KOPT-K1 (cell line): ENCODE measurements around the gene E2F2.

Source experiments
- H3K27ac ChIP-seq: fragments of 200-600 bp; sonication (generic); 2 replicates; pipeline ENCODE4 v1.5.1; 2016; ENCODE audit warnings: antibody characterized with exemption, mild to moderate bottlenecking, low read depth, low read length; ENCODE audit not compliant: poor library complexity, severe bottlenecking
- H3K36me3 ChIP-seq: fragments of 200-600 bp; sonication (generic); 2 replicates; pipeline ENCODE4 v1.5.1; 2017; ENCODE audit warnings: antibody characterized with exemption, mild to moderate bottlenecking, low read length, moderate library complexity; ENCODE audit not compliant: insufficient read depth
- H3K9me3 ChIP-seq: fragments of 200-600 bp; sonication (generic); 2 replicates; pipeline ENCODE4 v1.5.1; 2017; ENCODE audit warnings: antibody characterized with exemption, low read length, mild to moderate bottlenecking; ENCODE audit not compliant: insufficient read depth, poor library complexity, severe bottlenecking

The E2F2 gene

DNA sequence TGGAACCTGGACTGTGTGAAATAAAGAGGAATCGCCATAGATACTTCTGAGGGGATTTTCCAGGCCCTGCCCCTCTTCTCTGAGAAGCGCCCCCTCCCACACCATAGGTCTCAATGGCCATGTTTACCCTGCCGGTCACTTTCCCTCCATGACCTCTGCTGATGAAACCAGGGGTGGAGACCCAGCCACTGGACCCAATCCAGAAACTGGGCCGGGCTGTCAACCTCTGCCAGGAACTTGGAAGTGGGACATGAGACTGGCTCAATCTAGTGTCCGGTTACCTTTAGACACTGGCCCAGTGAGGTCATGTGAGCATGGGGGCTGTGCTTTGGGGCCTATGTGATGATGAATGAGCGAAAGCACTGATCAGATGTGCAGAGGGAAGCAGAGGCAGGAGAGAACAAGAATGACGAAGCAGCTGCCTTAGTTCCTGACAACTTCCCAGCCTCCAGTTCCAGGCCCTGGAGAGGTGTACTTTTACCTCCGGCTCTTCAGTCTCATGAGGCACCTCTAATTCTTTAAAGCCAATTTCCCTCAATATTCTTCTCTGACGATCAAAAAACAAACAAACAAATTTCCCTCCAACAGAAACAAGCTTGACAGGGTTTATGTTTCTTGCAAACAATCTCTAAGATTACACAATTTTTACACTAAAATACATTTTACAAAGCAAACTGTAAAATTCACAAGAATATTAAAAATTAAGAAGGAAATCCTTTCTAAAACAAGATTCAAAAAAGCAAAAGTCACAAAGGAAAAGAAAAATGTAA is 52.0 kb downstream of the E2F2 start:
- Histone ChIP-seq H3K27ac (no peak overlapping the region), H3K9me3 (no peaks in the 10 kb centered on the region), H3K36me3 (no peaks in the 10 kb centered on the region)

- Histone ChIP-seq H3K27ac (no peak overlapping the region), H3K36me3 (no peaks in the 10 kb centered on the region)
Measured at GRCh38 chr1:23477359-23478144, 53.5 kb downstream of the E2F2 start.

GRCh38 chr1:23475641-23476040 is 55.4 kb downstream of the E2F2 start:
- H3K27ac ChIP-seq = no peak overlapping the region

More at GRCh38 chr1:23477359-23478144, 53.5 kb downstream of the E2F2 start:
- no peaks in the 10 kb centered on the region for H3K9me3 ChIP-seq

DNA sequence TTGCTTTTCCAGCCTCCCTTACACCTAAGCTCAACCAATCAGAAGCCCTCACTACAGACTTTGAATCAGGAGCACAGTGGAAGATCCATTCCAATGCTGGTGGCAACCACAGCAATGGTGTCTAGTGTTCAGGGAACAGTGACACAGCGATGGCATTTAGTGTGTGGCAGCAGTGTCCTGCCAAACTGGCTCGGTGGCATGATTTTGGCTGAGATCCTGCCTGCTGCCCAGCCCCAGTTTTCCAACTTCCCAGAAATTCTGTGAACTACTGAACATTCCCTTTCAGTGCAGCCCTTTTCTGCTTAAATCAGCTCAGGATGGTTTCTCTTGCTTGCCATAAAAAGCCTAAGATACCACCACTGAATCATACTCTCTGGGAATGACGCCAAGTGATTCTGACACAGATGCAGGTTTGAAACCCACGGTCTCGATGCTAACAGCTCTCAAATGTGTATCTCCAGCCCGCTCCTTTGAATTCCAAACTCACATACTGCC is 55.9 kb downstream of the E2F2 start:
- Histone ChIP-seq H3K36me3 (no peaks in the 10 kb centered on the region), H3K27ac (no peak overlapping the region), H3K9me3 (no peaks in the 10 kb centered on the region)

More at GRCh38 chr1:23475641-23476040, 55.4 kb downstream of the E2F2 start:
- Histone ChIP-seq H3K36me3 (no peaks in the 10 kb centered on the region), H3K9me3 (no peaks in the 10 kb centered on the region)

DNA sequence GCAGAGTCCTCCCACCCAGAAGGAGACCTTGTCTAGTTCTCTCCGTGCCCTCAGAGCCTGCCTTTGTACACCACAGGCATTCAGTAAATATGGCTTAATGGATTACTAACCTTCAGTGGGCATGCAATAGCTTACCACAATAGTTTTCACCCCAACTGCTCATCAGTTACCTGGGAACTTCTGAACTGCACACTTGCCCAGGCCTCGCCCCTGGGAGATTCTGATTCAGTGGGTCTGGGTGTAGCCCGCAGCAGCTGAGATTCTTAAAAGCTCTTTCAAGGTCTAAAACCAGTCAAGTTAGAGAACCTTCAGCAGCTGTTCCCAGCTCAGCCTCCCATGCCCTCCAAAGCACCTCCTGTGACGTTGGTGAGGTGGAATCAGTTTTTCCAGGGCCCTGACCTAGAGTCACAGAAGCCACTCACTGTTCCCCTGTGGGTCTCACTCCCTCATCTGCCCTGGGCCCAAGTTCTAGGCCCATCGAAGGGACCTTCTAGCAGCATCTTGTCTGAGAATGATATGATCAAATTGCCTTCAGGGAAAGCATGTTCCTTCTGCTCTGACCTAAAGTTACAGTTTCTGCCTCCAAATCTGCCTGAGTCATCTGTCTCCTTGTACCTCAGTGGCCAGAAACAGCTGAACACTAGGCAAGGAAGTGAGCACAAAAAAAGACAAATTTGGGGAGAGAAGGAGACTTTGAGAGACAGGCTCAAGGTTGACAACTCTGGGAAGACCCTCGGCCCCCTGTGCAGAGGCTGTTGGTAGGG is 57.8 kb downstream of the E2F2 start:
- Histone ChIP-seq H3K36me3 (no peaks in the 10 kb centered on the region), H3K9me3 (no peaks in the 10 kb centered on the region), H3K27ac (no peak overlapping the region)

DNA sequence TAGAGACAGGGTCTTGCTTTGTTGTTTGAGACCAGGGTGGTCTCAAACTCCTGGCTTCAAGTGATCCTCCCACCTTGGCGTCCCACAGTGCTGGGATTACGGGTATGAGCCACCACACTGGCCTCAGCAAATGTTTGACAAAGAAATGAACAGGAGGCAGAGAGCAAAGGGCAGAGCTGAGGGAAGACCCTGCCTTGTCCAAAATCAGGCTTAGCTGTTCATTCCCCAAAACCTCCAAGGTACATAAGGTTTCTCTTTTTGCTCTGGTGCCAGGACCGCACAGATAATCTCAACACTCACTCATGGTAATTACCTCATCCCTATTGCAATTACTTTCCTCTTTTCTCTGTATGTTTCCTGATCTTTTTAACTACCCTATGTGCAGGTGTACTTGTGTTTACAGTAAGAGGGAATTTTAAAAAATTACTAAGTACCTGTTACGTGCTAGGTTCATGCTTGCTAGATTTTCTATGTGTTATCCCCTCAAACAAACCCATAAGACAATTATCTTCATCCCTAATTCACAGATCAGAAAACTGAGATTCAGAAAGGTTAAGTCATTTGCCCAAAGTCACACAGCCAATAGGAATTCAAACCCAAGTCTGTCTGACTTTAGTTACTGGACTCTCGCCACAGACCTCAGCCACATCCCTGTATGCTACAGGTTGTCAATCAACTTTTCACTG is 58.5 kb downstream of the E2F2 start:
- Histone ChIP-seq H3K9me3 (no peaks in the 10 kb centered on the region), H3K36me3 (no peaks in the 10 kb centered on the region), H3K27ac (no peak overlapping the region)

- H3K36me3 ChIP-seq = no peaks in the 10 kb centered on the region
- no peak overlapping the region for H3K27ac ChIP-seq
- no peaks in the 10 kb centered on the region for H3K9me3 ChIP-seq
Measured at GRCh38 chr1:23471473-23472075, 59.5 kb downstream of the E2F2 start.

DNA sequence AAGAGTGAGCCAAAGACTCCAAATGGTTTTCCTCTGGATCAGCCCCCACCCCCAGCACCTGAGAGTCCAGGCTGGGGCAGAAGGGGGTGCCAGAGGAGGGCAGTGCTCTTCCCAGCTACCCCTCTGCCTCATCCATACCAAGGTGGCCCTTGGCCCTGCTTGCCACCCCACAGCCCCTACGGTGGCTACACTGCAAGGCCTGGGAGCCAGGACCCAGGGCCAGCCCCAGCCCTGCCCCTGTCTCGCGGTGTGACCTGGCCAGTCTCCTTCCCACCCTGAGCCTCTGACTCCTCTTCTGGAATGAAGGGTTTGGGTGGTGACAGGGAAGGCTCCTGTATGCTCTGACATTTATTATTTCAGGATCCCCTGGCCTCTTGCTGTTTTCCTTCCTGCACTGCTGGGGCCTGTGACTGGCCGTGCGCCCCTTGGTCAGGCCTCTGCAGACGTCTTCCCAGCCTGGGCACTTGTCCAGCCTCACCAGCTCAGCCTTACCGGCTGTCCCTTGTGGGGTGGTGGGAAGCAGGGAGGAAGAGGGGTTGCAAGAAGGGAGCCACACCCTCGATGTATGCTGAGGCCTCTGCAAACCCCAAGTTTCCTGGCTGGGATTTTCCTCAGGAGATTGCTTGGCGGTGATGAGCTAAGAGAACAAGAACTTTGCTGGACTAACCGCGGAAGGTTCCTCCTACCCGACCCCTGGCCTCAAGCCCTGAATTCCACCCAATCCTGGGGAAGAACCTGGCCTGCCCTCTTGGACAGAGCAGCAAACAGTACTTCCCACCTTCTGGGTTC is 60.6 kb downstream of the E2F2 start:
- Histone ChIP-seq H3K27ac (no peak overlapping the region), H3K9me3 (no peaks in the 10 kb centered on the region), H3K36me3 (no peaks in the 10 kb centered on the region)

GRCh38 chr1:23469372-23469982 is 61.6 kb downstream of the E2F2 start:
- Histone ChIP-seq H3K9me3 (no peaks in the 10 kb centered on the region), H3K36me3 (no peaks in the 10 kb centered on the region), H3K27ac (no peak overlapping the region)

- H3K9me3 ChIP-seq = no peaks in the 10 kb centered on the region
- no peak overlapping the region for H3K27ac ChIP-seq
- no peaks in the 10 kb centered on the region for H3K36me3 ChIP-seq
Measured at GRCh38 chr1:23466423-23466989, 64.5 kb downstream of the E2F2 start.

- Histone ChIP-seq H3K36me3 (no peaks in the 10 kb centered on the region), H3K27ac (no peak overlapping the region), H3K9me3 (no peaks in the 10 kb centered on the region)
Measured at GRCh38 chr1:23463286-23463685, 67.7 kb downstream of the E2F2 start.

- no peaks in the 10 kb centered on the region for H3K9me3 ChIP-seq
- no peak overlapping the region for H3K27ac ChIP-seq
- no peaks in the 10 kb centered on the region for H3K36me3 ChIP-seq
Measured at GRCh38 chr1:23462766-23463165, 68.3 kb downstream of the E2F2 start.

DNA sequence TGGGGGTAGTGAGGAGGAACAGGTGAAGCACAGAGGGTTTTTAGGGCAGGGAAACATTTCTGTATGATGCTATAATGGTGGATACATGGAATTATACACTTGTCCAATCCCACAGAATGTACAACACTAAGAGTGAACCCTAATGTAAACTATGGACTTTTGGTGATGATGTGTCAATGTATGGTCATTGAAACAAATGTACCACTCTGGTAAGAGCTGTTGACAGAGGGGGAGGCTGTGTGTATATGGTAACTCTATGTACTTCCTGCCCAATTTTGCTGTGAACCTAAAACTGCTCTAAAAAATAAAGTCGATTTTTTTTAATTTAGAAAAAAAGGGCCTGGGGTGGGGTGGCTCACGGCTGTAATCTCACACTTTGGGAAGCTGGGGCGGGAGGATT is 70.0 kb downstream of the E2F2 start:
- Histone ChIP-seq H3K27ac (no peak overlapping the region), H3K9me3 (no peaks in the 10 kb centered on the region), H3K36me3 (no peaks in the 10 kb centered on the region)
